HG03457 (cell line): ENCODE data around the gene IGFBP2.

Source experiments
- ATAC-seq: cut with Tn5 transposase; IDR thresholded peaks from one replicate; pipeline ENCODE4 v1.9.1; 2021; ENCODE audit warnings: moderate number of reproducible peaks; ENCODE audit not compliant: unreplicated experiment

The IGFBP2 gene

DNA sequence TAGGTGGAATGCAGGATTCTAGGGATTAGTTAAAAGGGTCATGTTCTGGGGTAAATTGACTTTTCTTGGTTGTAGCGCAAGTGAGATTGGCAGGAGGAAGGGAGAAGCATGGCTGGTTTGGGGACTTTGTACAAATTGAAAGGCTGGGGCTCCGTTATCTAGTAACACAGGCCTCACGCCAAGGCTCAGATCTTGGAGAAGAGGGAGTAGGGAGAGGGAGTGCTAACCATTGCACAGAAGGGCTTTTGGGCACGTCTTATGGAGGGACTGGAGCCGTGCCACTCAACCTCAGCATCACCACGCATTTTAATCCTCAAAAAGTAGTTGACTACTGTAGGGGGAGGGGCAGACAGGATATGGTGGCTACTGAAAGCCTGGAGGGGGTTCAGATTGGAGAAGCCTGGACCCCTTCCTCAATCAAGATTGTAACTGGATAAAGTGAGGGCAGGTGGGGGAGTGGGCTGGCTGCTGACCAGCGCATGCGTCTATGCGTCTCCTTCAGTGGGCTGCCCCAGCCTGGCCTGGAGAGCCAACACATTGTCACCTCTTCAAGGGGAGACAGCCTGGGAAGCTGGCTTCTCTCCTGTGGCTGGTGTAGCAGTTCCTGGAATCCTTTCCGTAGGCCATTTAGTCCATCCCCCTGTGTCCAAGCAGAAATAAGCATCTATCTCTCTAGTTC lies 47.9 kb downstream of the IGFBP2 start:
- ATAC-seq, result no peak

DNA sequence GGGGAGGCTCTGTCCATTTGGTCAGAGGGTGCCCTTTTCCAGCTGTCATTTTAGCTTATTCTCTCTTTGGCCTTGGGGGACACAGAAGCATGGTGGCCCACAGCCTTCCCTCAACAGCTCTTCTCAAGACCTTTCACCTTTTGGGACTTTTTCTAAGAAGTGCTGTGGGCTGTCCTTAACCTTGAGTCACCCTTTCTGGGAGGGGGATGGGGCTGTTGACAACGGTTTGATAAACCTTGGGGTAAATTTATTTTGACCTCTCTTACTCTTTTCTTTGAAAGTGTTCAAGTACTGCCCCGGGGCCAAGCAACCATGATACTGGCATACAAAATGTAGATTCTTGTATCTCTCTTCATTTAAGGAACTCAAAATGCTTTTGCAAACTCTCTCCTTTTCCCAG lies 48.5 kb downstream of the IGFBP2 start:
- ATAC-seq, result no peak

- no peak for ATAC-seq
Observed at GRCh38 chr2:216683846-216684245, 50.6 kb downstream of the IGFBP2 start.

DNA sequence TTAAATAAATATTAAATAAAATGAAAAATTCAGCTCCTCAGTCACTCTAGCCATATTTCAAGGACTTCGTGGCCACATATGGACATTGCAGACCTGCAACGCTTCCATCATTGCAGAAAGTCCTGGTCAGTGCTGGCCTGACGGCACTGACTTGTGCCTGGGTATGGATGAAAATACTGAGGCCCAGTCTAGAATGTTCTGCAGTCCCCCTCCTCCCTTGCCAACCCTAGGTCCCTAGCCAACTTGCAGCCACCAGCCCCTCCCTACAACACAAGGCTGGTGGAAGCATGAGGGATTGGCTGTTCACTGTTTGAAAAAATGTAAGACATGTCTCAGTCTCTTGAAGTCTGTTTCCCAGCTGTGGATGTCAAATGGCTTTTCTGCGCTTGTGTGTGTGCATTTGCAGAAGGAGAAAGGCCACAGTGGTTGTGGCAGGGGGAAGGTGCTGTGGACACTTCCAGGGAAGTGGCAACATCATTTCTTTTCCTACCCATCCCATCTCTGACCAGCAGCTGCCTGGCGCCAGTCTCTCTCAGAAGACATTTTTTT lies 52.2 kb downstream of the IGFBP2 start:
- no peak for ATAC-seq

DNA sequence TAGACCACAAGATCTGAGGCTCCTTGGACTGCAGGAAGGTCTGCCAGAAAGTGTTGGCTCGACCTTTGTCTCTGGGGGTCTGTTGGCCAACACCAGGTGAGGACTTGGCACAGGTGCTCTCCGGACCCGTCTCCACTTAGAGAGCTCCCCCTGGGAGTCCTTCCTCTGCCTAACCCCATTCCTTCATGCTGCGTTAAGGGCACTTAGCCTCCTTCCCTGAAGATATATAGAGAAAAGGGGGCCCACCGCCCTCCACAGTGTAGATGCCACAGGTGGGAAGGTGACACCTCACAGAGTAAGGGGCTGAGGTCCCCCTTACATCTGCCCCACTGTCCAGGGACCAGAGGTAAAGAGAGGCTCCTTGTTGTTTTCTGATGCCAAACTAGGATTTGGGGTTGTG lies 53.9 kb downstream of the IGFBP2 start:
- no peak for ATAC-seq

GRCh38 chr2:216687646-216688045 lies 54.4 kb downstream of the IGFBP2 start:
- ATAC-seq, result no peak

GRCh38 chr2:216688731-216689340 lies 55.6 kb downstream of the IGFBP2 start:
- no peak for ATAC-seq

GRCh38 chr2:216689397-216689796 lies 56.2 kb downstream of the IGFBP2 start:
- ATAC-seq, result no peak

DNA sequence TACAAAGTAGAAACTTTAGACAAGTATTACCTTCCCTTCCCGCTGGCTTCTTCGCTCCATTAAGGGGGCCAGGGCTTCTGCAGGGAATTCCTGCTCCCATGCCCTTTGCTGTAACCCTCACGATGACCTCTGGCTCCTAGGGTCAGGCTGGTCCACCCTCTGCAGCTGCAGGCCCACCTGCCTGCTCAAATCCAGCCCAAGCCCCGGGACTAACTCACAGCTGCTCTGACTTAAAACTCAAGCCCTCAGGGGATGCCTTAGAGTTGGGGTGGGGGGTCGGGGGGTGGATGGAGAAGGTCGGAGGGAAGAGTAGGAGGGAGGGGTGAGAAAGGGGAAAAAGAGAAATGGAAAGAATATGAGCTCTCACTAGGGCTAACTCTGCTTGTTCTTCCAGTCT lies 57.2 kb downstream of the IGFBP2 start:
- no peak for ATAC-seq

GRCh38 chr2:216690853-216691741 lies 57.9 kb downstream of the IGFBP2 start:
- no peak for ATAC-seq

DNA sequence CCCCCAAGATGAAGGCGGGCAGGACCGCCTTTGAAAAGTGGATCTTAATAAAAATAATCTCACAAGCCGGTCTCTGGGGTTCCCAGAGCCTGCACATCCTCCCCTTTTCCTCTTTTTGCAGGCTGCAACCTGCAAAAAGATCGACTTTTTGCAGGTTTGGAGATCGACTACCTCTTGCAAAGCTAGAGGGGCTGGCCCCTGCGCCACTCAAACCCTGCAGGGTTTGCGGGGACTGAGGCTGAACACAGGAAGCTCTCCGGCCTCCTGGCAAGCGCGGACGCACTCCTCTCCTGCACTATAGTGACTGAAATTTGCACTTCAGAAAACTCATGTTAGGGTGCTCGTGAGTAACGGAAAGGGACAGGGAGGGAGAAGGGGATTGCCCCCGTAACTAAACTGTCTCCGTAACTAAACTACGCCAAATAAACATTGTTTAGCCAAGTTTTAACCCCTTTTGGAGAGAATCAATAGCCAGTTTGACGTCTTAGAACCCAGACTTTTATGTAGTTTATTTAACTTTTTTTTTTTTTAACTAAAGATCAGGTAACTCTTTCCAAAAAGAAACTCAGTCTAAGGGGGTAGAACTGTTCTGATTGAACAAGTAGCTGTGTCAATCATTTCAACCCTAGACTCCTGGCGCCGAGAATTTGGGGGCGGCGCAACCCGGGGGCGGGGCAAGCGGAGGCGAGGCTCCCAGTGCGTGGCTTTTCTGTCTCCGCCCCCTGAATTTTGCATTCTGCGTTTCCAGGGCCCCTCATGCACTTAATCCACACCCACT lies 59.6 kb downstream of the IGFBP2 start:
- ATAC-seq, result no peak

DNA sequence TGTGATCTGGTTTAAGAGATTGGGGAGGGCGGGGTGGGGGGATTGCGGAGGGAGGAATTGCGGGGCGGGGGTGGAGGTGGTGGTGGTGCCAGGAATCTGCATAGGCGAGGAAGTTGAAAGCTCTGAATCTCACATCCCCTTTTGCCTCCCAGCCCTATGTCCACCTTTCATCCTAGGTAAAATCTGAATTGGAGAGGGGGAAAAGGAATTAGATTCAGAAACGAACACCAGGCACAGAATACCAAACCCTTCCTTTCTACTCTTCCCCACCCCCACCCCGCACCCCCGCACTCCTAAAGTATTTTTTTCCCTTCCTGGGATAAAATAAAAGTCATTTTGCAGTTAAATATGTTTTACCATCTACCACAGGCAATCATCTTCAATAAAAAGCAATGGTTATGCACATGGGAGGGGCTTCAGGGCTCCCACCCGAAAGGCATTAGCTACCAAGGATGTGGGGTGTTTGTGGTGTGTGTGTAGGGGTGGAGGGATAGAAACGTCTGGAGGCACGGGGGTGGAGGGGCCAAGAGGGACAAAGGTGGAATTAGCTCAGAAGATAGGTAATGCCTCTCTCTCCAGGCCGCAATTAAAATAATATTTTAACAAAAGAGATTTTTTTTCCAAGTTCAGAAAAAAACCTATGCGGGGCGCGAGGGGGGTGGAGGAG lies 60.3 kb downstream of the IGFBP2 start:
- no peak for ATAC-seq

- no peak for ATAC-seq
Observed at GRCh38 chr2:216694082-216694825, 61.0 kb downstream of the IGFBP2 start.

- ATAC-seq, result no peak
Observed at GRCh38 chr2:216694826-216695217, 61.6 kb downstream of the IGFBP2 start.

GRCh38 chr2:216695401-216695821 lies 62.2 kb downstream of the IGFBP2 start, which contains the start of gene IGFBP5:
IGFBP5 (minus strand) TSS chr2:216695549; CDS start chr2:216694775, 774 bp downstream.
- ATAC-seq, result no peak

DNA sequence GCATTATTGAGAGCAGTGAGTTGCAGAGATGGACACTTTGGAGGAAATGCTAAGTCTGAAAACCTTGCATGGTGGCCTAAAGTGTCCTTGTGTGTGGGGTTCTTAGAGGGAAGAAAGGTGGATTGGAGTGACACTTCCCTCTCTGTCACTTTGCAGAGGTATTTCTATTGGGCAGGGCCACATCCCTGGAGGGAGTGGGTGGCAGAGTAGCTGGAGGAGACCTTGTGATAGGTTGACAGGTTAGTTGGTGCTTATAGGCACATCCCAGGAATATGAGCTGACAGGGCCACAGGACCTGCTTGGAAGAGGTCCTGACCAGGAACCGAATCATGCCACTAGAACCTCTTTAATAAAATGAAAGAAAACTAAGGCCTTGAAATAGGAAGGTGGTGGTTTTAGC lies 63.1 kb downstream of the IGFBP2 start:
- ATAC-seq, result no peak

DNA sequence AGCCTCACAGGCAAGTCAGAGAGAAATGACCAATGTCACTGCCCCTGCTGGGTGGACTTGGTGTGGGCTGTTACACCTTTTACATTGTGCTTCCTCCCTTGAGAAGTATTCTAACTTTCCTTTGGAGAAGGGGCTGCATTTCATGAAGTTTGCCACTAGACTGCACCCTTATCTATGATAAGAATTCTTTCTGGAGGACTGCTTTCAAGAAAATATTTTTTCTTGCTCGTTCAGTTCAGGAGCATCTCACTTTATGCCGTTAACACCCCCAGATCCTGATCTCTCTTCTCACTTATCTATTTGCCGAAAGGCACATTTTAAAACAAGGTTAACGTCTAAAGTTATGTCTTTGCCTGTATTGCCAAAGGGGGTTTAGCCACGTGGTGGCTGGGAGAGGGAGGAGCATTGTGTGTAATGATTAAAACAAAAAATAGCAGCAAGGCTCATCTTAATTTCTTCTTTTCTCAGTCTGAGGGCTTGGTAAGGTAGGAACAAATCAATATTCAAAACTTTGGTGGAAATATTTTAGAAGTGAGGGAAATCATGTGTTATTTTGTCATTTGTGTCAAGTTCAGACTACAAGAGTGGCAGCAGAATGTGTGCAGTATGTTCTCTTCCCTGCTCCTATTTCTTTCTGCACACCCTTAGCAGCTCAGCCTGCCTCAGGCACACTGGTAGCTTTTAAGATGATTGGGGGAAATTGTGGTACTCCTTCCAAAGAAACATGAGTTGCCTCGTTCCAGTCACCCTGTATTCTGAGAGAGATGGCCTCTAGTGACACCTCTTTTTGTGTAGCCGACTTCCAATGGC lies 63.7 kb downstream of the IGFBP2 start:
- ATAC-seq, result no peak

- no peak for ATAC-seq
Observed at GRCh38 chr2:216698293-216698692, 65.1 kb downstream of the IGFBP2 start.

- ATAC-seq, result no peak
Observed at GRCh38 chr2:216698895-216699294, 65.7 kb downstream of the IGFBP2 start.
